GM21515 (cell line): ENCODE results near the gene TOMM20.
"Not testable (repeated sequence)": the region's sequence is repeated elsewhere in the genome, so short reads cannot be mapped to it uniquely, and the experiment has no call there.

ENCODE experiments used
- ATAC-seq: cut with Tn5 transposase; IDR thresholded peaks from one replicate; pipeline ENCODE4 v1.9.1; 2021; ENCODE audit not compliant: unreplicated experiment

Gene TOMM20

DNA sequence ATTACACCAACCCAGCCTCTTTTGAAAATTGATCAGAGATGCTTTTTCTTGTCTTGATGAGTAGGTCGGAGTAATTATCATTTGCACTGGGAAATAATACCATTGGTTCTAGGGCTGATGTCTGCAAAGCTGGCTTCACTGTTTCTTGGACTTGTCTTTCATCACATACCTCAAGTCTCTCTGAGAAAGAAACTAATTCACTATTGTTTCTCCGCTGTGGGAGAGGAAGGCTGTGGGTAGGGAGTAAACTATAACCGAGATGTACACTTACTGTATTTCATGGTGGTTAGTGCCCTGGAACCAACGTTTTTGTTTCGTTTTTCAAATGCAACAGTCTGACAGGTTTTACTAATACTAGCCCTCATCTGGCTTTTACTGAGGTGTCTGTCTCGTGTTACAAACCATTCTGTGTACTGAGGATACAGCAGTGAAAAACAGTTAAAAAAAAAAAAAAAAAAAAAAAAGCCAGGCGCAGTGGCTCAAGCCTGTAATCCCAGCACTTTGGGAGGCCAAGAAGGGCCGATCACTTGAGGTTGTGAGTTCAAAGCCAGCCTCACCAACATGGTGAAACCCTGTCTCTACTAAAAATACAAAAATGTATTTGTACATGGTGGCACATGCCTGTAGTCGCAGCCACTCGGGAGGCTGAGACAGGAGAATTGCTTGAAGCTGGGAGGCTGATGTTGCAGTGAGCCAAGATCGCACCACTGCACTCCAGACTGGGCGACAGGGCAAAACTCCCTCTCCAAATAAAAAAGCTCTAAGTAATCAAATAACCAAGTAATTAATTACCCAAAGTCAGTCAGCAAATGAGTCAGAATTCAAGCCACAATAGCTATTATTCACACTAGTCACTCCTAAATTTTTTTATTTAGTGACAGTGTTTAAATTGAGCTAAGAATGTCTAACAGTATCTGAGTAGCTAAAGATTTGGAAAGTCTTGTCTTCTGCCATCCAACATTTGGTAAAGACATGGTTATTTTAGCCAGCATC lies 23.3 kb downstream of the TOMM20 start:
- peak; percentile 81 for ATAC-seq

DNA sequence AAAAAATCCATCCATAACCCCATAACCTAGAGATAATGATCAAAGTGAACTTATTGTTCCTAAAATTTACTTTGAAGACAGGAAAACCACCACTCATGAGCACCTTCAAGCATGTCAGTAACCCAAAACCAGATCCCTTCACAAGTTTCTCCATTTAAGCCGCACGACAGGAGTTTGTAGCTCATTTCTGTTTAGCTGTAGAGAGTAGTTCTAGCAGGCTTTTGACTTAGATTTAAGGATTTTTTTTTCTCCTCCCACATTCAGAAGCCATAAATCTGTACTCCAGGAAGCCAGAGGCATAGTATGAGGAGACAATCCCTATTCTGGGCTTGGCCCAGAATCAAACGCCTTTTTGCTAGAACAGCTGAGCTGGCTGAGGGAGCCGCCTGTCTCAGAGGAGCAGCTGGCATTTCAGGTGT lies 25.6 kb downstream of the TOMM20 start:
- no peak for ATAC-seq

DNA sequence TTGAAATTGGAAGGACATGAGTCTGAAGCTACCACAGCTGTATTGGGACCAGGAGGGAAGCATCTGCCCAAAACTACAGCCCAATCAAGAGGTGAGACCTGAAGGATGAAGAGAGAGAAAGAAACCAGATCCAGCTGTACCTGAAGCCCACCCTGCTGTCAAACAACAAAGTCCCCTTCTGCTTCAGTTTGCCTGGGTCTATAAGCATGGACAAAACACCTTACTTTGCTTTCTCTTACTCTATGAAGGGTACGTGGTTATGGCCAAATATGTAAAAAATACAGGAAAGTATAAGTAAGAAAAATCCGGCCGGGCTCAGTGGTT lies 26.4 kb downstream of the TOMM20 start:
- ATAC-seq, result no peak

DNA sequence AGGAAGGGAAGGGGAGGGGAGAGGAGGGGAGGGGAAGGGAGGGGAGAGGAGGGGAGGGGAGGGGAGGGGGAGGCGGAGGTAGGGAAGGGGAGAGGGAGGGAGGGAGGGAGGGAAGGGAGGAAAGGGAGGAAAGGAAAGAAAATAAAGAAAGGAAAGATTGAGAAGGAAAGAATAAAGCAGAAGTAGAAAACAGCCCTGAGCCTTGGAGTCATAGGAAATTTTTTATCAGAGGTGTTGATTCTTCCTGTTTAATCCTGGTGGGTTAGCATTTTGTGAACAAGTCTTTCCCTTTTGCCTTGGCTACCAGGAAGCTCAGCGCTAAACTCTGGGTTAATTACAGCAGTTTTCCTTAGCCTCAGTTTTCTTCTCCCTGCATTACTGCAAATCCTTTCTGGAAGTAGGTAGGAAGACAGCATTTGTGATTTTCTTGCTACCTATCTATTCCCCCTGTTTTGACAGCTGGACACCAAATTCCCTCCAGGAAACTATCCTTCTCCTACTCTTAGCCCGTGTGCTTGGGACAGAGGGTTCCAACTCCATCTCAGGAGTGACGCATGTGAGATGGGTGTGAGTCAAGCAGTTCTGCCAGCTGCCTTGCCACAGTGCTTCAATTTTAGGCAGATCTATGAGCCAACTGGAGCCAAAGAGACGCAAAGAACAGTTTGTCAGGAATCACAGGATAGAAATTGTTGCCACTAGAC lies 26.9 kb downstream of the TOMM20 start:
- no peak for ATAC-seq

DNA sequence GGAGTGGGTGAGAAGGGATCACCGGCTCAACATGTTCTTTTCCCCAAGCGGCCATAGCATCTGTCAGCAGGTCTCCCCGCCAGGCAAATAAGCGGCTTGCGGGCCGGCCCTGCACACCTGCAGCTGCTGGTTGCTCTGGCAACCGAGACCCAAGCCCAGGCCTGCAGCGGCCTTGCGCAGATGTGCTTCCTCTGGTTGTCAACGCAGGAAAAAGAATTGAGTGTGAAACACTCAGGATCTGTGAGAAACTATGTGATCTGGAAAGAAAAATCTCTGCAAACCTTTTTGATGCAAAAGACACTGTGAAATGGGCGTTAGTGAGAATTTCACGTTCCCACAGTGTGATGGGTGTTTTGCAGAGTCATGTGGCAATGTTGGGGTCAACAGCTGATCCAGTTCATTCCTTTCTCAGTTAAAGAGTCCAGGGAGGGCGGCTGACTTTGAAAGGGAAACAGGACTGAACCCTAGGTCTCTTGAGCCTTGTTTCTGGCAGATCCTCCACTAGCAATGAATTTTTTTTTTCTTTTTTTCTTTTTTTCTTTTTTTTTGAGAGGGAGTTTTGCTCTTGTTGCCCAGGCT lies 28.4 kb downstream of the TOMM20 start:
- no peak for ATAC-seq

DNA sequence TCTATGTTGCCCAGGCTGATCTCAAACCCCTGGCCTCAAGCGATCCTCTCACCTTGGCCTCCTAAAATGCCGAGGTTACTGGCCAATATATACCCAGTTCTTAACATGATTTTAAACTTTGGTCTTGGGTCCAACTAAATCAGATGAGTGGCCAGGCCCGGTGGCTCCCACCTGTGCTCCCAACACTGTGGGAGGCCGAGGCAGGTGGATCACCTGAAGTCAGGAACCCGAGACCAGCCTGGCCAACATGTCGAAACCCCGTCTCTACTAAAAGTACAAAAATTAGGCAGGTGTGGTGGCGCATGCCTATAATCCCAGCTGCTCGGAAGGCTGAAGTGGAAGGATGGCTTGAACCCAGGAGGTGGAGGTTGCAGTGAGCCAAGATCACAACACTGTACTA lies 29.6 kb downstream of the TOMM20 start:
- ATAC-seq, result no peak

DNA sequence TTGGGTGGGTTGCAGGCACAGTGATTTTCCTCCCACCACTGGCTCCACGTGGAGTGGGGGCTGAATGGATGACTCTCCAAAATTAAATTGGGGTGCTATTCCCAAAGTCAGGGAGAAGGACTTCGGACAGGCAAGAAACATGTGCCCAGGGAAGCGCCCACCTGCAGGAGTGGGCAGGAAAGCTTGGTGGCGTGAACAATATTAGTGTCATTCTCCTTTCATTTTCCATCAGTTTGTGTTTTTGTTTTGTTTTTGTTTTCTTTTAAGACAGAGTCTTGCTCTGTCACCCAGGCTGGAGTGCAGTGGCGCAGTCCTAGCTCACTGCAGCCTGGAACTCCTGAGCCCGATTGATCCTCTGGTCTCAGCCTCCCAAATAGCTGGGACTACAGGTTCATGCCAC lies 30.1 kb downstream of the TOMM20 start:
- no peak for ATAC-seq

DNA sequence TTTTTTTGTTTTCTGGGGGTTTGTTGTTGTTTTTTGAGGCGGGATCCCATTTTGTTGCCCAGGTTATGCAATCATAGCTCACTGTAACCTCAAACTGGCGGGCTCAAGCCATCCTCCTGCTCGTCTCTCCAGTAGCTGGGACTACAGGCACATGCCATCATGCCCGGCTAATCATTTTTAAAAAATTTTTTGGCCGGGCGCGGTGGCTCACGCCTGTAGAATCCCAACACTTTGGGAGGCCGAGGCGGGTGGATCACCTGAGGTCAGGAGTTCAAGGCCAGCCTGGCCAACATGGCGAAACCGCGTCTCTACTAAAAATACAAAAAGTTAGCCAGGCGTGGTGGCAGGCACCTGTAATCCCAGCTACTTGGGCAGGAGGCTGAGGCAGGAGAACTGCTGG lies 31.1 kb downstream of the TOMM20 start:
- not testable (repeated sequence) for ATAC-seq

DNA sequence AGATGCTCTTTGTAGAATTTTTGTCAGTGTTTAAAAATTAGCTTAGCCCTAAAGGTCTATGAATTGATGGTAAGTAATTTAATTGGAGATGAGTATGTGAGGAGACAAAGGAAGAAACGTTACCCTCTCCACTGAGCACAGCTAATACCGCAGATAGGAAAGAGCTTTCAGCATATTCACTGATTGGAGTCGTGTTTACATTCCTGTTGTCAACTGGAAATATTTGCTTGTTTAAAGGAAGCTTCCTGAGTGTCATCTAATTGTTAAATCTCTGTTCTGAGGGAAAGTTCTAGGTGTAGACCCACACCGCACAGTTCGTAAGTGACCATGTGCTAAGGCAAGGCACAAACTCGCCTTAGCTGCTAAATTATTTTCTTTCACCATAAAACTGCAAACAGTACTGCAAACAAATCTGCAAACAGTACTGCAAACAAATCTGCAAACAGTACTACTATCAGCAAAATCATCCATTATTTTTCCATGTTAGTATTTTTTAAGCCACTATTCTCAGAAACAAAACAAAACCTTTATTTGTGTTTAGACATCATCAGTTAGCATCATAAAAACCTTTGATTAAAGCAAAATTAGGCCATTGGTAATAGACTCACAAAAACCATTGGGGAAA lies 32.6 kb downstream of the TOMM20 start:
- ATAC-seq, result no peak

DNA sequence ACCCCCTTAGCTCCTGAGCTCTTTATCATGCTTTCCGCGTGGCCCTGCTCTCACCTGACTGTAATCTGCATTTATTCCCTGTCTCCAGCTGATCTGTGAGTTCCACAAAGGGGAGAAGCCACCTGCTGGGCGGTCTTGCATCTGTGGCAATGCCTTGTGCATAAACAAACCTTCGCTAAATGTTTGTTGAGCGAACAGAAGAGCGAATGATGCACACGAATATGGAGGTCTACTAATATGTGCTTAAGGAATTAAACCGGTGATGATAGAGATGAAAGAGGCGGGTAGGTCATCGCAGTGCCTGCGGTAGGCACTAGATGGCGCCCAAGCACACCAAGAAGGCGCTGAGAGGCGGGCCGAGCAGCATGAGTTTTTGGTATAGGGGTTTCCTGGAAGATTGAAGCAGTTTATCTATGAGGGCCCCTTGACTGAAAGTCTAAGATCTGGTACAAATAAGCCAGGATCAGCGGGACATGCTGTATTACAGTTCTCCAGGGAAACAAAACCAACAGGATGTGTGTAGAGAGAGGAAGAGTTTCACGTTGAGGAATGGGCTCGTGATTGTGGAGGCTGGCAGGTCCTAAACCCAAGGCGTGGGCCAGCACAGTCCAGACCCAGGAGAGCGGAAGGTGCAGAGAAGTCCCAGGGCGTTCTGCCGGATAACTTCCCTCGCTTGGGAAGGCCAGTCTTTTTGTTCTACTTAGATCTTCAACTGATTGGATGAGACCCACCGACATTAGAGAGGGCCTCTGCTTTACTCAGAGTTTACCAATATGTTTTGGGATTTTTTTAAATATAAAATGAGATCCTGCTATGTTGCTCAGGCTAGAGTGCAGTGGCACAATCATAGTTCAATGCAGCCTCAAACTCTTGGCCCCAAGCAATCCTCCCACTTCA lies 34.7 kb downstream of the TOMM20 start:
- no peak for ATAC-seq

DNA sequence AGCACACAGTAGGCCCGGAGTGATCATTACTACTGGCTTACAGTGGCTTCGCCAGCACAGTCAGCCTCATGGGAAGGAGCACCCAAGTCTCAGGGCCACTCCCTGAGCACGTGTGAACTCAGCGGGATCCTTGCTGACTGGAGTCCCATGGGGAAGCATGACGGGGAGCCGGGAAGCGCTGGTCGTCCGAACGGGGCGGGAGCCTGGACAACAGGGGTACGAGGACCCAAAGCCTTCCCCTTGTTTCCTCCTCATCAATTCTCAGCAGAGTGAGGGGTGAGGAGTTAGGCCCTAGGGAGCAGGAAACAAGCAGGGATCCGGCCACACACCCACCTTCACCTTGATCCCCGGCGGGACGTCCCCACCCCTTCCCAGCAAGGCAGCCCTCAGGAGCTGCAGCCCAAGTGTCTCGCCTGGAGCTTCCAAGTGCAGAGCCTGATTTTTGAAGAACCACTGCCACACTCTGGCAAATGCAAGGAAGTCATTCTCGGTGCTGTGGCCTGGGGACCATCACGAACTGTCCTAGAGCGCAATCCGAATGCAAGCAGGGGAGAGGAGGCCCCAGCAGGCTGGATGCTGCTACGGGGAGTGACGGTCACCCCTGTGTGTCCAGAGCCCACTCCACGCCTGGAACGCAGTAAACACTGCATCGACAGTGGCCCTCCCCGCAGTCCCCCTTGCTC lies 35.5 kb downstream of the TOMM20 start:
- ATAC-seq, result no peak

DNA sequence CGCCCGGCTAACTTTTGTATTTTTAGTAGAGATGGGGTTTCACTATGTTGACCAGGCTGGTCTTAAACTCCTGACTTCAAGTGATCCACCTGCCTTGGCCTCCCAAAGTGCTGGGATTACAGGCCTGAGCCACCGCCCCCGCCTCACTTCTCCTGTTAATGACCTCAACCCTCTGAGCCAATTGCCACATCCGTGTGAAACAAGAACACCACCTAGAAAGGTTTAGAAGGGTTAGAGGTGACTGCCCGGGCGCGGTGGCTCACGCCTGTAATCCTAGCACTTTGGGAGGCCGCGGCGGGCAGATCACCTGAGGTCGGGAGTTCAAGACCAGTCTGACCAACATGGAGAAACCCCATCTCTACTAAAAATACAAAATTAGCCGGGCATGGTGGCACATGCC lies 36.2 kb downstream of the TOMM20 start:
- ATAC-seq, result not testable (repeated sequence)

DNA sequence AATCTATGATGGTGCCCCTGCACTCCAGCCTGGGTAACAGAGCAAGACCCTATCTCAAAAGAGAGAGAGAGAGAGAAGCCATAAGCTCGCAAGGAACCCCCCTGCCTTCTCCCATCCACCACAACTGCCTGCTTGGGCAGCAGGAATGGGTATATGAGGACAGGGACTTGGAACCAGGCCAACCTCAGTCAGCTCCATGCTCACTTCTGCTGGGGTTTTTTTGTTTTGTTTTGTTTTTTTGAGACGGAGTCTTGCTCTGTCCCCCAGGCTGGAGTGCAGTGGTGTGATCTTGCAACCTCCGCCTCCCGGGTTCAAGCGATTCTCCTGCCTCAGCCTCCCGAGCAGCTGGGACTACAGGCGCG lies 36.6 kb downstream of the TOMM20 start:
- ATAC-seq, result not testable (repeated sequence)

DNA sequence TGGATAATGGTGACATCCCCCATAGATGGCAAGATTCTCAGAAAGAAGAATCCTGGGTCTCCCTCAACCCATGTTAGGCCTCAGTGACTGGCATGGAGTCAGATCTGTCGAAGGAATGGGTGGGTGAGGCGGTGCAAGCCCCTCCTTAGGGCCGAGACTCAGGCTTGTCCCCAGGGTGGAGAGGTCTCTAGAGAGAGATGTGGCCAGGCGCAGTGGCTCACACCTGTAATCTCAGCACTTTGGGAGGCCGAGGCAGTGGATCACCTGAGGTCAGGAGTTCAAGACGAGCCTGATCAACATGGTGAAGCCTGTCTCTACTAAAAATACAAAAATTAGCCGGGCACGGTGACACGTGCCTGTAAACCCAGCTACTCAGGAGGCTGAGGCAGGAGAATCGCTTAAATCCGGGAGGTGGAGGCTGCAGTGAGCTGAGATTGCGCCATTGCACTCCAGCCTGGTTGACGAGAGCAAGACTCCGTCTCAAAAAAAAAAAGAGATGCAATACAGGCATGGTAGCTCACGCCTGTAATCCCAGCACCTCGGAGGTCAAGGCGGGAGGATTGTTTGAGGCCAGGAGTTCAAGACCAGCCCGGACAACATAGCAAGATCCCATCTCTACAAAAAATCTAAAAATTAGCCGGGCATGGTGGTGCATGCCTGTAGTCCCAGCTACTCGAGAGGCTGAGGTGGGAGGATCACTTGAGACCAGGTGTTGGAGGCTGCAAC lies 37.2 kb downstream of the TOMM20 start:
- ATAC-seq, result not testable (repeated sequence)

DNA sequence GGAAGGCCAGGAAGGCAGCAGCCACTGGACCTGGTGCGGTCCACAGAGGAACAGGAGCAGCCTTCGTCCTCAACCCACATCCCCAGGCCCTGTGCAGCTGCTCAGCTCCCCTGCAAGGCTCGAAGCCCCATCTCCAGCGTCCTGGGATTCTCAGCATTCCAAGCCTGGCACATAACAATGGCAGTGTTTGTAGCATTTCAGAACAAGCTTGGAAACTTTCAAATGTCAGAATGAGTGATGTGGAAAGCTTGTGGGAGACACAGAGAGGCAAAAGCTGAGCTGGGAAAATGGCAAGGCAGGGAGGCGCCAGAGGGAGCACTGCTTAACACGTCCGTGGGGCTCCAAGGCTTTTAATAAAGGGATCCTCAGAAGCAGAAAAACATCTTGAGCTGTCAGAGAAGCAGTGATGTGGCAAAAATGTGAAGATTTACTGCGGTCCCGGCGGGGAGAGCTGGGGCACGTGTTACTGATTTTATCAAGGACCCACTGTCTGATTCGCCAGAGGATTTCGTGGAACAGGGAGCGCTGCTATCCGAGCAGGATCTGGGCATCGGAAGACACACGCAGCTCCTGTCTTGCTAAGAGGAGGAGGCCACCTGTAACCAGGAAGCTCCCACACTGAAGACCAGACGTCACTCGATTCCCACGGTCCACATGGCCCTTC lies 38.1 kb downstream of the TOMM20 start:
- ATAC-seq, result no peak

DNA sequence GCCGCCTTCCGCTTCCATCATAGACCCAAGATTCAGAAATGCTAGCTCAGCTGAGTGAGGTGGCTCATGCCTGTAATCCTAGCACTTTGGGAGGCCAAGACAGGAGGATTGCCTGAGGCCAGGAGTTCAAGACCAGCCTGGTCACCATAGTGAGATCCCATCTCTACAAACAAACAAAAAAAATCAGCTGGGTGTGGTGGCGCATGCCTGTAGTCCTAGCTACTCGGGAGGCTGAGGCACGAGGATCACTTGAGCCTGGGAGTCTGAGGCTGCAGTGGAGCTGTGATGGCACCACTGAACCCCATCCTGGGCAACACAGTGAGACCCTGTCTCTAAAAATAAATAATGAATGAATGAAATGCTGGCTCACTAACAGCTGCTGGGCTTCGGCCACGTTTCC lies 39.7 kb downstream of the TOMM20 start:
- no peak for ATAC-seq

DNA sequence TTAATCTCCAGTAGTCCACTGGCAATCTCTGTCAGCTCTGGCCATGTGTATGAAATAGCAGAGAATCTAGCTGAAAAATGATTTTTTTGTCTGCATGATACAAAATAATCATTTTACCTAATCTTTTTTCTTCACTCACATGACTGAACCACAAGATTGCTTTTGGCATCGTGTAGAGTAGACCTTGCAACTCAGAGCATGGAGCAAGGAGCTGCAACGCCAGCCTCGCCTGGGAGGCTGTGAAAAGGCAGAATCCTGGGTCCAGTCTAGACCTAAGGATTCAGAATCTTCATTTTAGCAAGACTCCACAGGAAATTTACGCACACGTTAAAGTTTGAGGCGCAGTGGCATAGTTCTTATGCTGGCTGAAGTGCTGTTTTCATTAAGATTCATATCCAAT lies 40.2 kb downstream of the TOMM20 start:
- ATAC-seq, result no peak

DNA sequence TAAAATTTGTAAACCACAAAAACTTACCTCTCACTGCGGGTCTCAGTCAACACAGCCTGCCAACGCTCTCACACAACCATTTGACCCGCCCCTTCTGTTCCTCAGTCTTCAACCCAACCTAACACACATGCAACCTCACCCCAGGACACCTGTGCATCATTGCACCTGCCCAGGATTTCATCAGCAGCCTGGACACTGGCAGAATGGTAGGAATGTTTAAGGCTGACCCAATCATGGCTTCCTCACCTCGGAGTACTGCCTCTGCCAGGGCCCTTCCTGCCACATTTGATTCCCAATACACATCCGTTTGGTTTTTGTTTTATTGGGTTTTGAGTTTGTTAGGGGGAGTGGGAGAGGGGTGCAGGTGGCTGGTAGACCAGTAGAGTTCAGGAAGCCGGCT lies 40.7 kb downstream of the TOMM20 start:
- ATAC-seq, result no peak
